ENCODE data around the gene AMIGO3.
A peak's percentile ranks its signal among the peaks of the same experiment; 100 is the strongest.
"Not testable (repeated sequence)": the region's sequence is repeated elsewhere in the genome, so short reads cannot be mapped to it uniquely, and the experiment has no call there.

The AMIGO3 gene

DNA sequence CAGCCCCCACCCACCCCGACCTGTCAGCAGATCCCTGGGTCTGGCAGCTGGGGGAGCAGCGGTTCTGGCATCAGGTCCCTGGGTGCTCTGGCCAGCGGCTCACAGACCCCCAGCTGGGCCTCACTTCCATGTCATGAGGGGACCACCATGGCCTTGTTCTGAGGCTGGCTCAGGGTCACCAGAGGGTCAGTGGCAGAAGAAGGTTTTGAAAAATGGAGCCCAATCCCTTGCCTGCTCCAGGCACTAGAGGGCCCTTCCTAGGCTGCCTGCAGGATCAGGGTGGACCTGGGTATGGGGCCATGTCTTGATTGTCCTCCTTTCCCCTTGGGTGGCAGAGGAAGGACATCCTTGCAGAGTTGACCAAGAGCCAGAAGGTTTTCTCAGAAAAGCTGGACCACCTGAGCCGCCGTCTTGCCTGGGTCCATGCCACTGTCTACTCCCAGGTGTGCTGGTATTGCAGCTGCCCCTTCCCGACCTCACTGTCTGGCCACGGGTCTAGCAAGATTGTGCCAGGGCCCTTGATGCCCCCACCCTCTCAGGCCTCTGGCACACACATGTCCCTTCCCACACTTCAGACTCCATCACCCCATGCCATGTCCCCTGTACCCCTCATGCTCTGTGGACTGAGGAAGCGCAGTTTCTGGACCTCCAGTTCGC is 12.9 kb downstream of the AMIGO3 start:
- Mint-ChIP-seq H3K9me3 (no peaks in the 10 kb centered on the region), H3K4me1 (ENCODE audit: low read depth) (peaks cover 3% of the 10 kb centered on the region), H3K27ac (no peak overlapping the region), H3K36me3 (ENCODE audit: low read depth) (peaks cover 9% of the 10 kb centered on the region), H3K27me3 (no peaks in the 10 kb centered on the region), H3K4me3 (no peak overlapping the region)

DNA sequence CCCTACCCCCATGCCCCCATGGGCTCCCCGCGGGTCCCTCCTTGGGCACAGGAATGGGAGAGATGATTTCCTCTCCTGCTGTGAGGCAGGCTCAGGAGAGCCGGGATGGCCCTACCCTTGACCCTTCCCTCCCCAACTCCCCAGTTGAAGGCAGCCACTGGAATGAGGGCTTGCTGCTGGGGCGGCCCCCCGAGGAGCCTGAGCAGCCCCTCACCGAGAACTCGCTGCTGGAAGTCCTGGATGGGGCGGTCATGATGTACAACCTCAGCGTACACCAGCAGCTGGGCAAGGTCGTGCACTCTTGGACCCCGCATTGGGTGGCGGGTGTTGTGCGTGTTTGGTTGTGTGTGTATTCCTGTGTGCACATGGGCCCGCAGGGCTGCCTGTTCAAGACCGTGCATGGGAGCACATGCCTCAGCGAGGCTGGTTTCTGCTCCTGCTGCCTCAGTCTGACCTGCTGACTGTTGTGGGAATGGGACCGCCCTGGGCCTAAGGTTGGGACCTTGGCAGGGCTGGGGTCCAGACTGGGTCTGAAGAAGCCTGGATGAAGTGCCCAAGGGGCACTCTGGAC is 14.0 kb downstream of the AMIGO3 start:
- no peaks in the 10 kb centered on the region for H3K9me3 Mint-ChIP-seq
- no peak overlapping the region for H3K4me3 Mint-ChIP-seq
- H3K36me3 Mint-ChIP-seq (ENCODE audit: low read depth) = peaks cover 9% of the 10 kb centered on the region

DNA sequence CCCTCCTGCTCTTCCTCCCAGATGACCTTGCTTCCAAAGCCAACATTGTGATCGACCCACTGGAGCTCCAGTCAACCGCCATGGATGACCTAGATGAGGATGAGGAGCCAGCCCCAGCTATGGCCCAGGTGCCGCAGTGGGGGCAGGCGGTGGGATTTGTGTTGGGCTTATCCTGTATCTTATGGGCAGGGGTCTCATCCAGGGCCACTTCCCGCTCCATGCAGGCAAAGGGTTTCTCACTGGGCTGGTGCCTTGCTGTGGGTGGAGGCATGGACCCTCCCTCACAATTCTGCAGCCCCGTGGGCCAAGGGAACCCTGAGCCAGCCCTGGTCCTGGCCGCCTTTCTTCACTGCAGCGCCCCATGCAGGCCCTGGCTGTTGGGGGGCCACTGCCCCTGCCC is 14.9 kb downstream of the AMIGO3 start:
- H3K9me3 Mint-ChIP-seq = no peaks in the 10 kb centered on the region
- H3K4me3 Mint-ChIP-seq = no peak overlapping the region
- H3K27me3 Mint-ChIP-seq = no peaks in the 10 kb centered on the region
- H3K36me3 Mint-ChIP-seq (ENCODE audit: low read depth) = peaks cover 9% of the 10 kb centered on the region
- H3K27ac Mint-ChIP-seq = no peak overlapping the region
- no peaks in the 10 kb centered on the region for H3K4me1 Mint-ChIP-seq (ENCODE audit: low read depth)

More for the DNA sequence above, 14.0 kb downstream of the AMIGO3 start:
- Mint-ChIP-seq H3K27ac (no peak overlapping the region), H3K4me1 (ENCODE audit: low read depth) (no peaks in the 10 kb centered on the region), H3K27me3 (no peaks in the 10 kb centered on the region)

DNA sequence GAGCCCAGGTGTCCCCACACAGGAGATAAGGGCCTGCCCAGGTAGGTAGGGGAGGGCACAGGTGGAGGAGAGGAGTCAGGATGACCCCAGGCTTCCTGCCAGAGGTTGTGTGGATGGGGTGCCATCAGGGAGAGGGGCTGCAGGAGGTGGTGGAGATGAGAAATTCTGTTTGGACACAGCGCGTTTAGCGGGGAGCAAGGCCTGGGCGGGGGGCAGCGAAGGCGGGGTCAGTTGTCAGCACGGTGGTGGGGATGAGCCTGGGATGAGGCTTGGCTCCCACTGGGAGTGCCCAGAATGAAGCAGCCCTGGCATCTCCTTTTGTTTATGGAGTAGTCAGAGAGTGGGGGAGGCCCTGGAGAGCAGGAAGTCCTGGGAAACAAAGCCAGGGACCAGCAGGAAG is 15.5 kb downstream of the AMIGO3 start:
- Mint-ChIP-seq H3K27ac (no peak overlapping the region), H3K4me1 (ENCODE audit: low read depth) (no peaks in the 10 kb centered on the region), H3K9me3 (no peaks in the 10 kb centered on the region)

DNA sequence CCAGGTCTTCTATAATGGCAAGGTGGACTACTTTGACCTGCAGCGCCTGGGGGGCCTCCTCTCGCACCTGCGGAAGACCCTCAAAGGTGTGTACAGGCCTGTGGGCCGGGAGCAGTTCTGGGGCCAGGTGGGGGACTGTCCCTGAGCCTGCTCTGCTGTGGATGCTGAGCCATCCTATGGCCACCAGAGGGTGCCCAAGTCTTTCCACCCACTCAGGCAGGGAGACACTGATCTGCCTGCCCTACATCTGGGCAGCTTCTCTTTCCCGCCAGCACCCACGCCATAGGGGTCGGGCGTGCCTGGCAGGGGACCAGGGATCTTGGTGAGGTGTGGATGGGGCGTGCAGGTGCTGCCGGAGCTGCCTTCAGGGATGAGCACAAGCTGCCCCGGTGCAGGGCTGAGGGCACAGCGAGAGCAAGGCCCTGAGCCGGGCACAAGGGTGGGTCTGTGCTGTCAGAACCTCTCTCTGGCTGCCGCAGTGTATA is 16.0 kb downstream of the AMIGO3 start:
- Mint-ChIP-seq H3K36me3 (ENCODE audit: low read depth) (peaks cover 9% of the 10 kb centered on the region), H3K27ac (no peak overlapping the region)

More for the DNA sequence above, 15.5 kb downstream of the AMIGO3 start:
- Mint-ChIP-seq H3K36me3 (ENCODE audit: low read depth) (peaks cover 9% of the 10 kb centered on the region), H3K4me3 (no peak overlapping the region), H3K27me3 (no peaks in the 10 kb centered on the region)

DNA sequence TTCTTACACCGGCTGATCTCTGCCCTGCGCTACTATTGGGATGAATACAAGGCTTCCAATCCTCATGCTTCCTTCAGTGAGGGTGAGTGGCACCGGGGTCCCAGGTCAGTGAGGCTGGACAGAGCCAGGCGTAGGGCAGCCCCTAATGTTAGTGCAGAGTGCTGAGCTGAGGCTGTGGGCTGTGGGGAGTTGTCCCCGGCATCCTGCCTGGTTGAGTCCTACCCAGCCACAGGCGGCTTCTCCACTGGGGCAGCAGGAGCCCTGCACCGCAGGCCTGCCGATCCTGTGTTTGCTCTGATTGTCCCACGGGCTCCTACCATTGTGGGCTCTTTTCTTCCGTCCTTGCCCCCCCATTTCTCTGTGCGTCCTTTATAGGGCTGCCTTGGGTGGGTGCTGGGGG is 16.8 kb downstream of the AMIGO3 start:
- Mint-ChIP-seq H3K36me3 (ENCODE audit: low read depth) (peaks cover 9% of the 10 kb centered on the region), H3K27ac (no peak overlapping the region), H3K4me3 (no peak overlapping the region), H3K4me1 (ENCODE audit: low read depth) (no peaks in the 10 kb centered on the region), H3K9me3 (no peaks in the 10 kb centered on the region), H3K27me3 (no peaks in the 10 kb centered on the region)

More for the DNA sequence above, 16.0 kb downstream of the AMIGO3 start:
- no peaks in the 10 kb centered on the region for H3K27me3 Mint-ChIP-seq
- no peak overlapping the region for H3K4me3 Mint-ChIP-seq
- no peaks in the 10 kb centered on the region for H3K4me1 Mint-ChIP-seq (ENCODE audit: low read depth)
- no peaks in the 10 kb centered on the region for H3K9me3 Mint-ChIP-seq

DNA sequence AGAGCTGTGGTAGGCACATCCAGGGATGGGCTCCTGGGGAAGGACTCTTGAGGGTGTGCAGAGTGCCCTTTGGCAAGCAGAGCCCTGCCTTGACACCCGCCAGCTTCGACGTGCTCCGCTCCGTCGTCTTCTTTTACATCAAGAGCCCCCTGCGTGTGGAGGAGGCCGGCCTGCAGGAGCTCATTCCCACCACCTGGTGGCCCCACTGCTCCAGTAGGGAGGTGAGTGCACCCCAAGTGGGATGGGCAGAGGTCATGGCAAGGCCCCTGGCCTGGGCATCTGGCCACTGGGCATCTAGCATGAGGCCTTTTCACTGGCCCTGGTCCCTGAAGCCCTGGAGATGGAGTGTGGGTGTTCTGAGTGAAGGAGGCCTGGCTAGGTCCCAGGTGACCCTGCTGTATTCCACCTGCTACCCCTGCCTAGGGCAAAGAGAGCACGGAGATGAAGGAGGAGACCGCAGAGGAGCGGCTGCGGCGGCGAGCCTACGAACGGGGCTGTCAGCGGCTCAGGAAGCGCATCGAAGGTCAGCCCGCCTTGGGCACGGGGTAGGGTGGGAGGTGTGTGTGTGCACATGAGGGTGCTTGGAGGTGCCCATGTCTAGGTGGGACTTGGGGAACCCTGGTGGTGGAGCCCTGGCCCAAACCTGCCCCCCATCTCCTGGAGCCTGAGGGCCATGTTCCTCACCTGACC is 18.0 kb downstream of the AMIGO3 start:
- peaks cover 3% of the 10 kb centered on the region for H3K36me3 Mint-ChIP-seq (ENCODE audit: low read depth)
- H3K27ac Mint-ChIP-seq = no peak overlapping the region
- H3K27me3 Mint-ChIP-seq = no peaks in the 10 kb centered on the region
- no peak overlapping the region for H3K4me3 Mint-ChIP-seq
- no peaks in the 10 kb centered on the region for H3K4me1 Mint-ChIP-seq (ENCODE audit: low read depth)
- H3K9me3 Mint-ChIP-seq = no peaks in the 10 kb centered on the region

DNA sequence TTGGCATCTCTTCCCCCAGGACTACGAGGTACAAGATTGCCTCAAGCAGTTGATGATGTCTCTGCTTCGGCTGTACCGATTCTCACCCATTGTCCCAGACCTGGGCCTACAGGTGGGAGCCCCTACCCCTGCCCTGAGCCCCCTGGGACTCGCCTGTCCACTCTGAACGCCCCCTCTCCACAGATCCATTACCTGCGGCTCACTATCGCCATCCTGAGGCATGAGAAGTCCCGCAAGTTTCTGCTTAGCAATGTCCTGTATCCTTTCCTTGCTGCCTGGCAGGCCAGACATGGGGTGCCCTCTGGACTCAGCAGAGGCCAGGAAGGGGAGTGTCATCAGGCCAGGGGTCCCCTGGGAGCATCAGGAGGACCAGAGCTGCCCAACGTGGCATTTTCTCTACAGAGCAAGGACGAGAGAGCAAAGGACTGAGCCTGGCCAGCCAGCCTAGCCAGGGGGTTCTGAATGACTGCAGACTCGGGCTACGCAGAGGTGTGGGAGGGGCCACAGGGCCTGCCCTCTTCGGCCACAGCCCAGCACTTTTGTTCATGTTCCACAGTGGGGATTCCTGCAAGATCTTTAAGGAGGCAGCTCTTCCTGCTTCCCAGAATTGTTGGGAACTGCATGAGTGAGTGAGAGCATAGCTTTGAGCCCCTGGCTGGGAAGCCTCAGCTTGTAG is 18.9 kb downstream of the AMIGO3 start:
- H3K9me3 Mint-ChIP-seq = no peaks in the 10 kb centered on the region
- no peaks in the 10 kb centered on the region for H3K27me3 Mint-ChIP-seq
- peaks cover 3% of the 10 kb centered on the region for H3K36me3 Mint-ChIP-seq (ENCODE audit: low read depth)
- no peaks in the 10 kb centered on the region for H3K4me1 Mint-ChIP-seq (ENCODE audit: low read depth)
- no peak overlapping the region for H3K27ac Mint-ChIP-seq
- H3K4me3 Mint-ChIP-seq = no peak overlapping the region

DNA sequence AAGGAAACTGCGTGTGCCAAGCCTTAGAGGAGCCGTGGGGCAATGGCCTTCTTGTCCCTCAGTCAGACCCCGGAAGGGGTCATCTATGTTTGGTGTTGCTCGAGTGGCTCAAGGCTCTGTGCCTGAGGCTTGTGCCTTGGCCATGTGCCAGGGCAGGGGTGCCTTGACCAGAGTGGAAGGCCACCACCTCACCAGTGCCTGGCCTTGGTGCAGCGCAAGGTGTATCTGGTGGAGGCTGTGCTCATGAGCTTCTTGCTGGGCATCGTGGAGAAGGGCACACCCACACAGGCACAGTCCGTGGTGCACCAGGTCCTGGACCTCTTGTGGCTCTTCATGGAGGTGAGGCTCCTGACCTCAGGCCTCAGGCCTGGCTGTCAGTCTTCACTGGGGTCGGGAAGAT is 19.5 kb downstream of the AMIGO3 start:
- H3K27ac Mint-ChIP-seq = no peak overlapping the region

DNA sequence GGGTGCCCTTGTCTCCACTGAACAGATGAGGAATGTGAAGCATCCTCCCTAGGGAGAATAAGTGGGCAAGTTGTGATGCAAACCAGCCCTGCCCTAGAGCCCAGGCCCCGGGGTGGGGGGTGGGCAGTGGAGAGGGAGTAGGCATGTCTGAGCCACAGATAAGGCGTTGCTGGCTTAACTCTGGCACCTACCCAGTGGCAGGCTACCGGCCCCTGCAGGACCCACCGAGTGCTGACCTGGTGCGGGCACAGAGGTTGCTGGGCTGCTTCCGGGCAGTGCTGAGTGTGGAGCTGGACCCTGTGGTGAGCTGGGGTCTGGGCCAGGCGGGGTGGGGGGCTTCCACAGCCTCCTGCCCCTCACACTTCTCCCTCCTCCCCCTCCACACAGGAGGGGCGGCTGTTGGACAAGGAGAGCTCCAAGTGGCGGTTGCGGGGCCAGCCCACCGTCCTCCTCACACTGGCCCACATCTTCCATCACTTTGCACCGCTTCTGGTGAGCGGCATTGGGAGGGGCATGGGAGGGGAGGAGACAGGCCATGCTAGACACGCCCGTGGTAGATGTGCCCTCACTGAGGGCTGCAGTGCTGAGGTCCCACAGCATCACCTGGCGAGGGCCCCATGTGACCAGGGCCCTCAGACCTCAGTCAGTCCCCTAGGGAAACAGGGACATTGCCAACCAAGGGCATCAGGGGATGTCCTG is 20.1 kb downstream of the AMIGO3 start:
- no peaks in the 10 kb centered on the region for H3K4me1 Mint-ChIP-seq (ENCODE audit: low read depth)
- H3K27me3 Mint-ChIP-seq = no peaks in the 10 kb centered on the region
- H3K9me3 Mint-ChIP-seq = no peaks in the 10 kb centered on the region
- H3K4me3 Mint-ChIP-seq = no peak overlapping the region
- no peak overlapping the region for H3K27ac Mint-ChIP-seq
- H3K36me3 Mint-ChIP-seq (ENCODE audit: low read depth) = peaks cover 3% of the 10 kb centered on the region

More for the DNA sequence above, 19.5 kb downstream of the AMIGO3 start:
- no peaks in the 10 kb centered on the region for H3K27me3 Mint-ChIP-seq
- no peaks in the 10 kb centered on the region for H3K9me3 Mint-ChIP-seq
- H3K36me3 Mint-ChIP-seq (ENCODE audit: low read depth) = peaks cover 3% of the 10 kb centered on the region
- no peak overlapping the region for H3K4me3 Mint-ChIP-seq
- H3K4me1 Mint-ChIP-seq (ENCODE audit: low read depth) = no peaks in the 10 kb centered on the region

DNA sequence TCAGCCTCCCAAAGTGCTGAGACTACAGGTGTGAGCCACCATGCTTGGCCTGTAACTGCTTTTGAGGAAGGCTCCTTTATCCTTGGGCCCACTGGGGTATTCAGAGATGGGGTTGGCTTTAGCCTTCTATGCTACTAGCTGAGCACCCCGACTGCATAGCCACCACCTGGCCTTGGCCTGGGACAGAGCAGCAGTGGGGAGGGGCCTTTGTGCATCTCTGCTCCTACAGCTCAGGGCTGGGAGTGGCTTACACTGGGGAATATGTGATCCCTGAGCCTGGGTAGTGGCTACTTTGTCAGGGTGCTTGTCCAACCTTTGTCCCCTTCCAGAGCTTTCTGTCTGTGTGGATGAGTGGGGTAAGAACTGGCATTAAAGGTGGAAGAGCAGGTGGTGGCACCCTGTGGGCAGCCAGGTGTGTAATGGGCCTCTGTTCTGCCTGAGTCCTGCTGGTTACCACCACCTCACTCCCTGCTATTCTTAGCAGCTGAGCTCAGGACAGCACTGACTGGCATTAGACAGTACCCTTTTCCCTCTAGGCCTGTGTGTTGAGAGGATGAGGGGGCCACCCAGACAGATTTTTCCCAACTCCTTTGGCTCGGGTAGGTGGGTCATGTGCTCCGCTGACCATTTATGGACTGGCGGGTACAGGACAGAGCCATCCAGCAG is 24.0 kb downstream of the AMIGO3 start:
- H3K36me3 Mint-ChIP-seq (ENCODE audit: low read depth); H3K9me3 Mint-ChIP-seq; H3K27me3 Mint-ChIP-seq; H3K27ac Mint-ChIP-seq; H3K4me3 Mint-ChIP-seq: not testable (repeated sequence)
- H3K4me1 Mint-ChIP-seq (ENCODE audit: low read depth) = peaks cover 18% of the 10 kb centered on the region

DNA sequence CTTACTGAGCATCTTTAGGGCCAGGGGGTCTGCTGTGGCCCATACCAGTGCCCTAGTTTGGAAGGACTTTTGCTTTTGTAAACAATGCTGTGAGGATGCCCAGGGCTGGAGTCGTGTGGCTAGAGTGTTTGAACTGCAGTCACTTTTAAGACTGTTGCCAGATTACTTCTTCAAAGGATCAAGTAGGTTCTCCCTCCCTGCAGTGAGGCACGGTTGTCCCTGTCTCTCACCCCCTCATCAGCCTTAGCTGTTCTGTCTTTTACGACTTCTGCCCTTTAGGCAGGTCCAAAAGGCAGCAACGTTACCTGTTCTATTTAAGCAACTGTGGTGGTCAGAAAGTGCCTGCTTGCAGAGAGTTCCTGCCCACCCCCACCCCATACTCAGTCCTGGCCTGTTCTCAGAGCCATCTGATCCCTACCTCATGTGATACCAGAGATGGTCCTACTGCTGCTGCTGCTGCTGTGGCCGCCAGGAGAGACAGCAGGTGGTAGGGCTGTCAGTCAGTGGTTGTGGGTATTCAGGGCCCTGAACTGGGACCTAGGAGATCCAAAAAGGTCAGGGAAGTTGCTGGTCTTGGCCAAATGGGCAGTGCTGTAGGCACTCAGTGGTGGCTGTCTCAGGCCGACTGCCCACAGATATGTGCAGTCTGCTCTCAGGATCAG is 24.9 kb downstream of the AMIGO3 start:
- not testable (repeated sequence) for H3K4me3 Mint-ChIP-seq; H3K36me3 Mint-ChIP-seq (ENCODE audit: low read depth); H3K27ac Mint-ChIP-seq; H3K27me3 Mint-ChIP-seq; H3K9me3 Mint-ChIP-seq
- H3K4me1 Mint-ChIP-seq (ENCODE audit: low read depth) = peaks cover 26% of the 10 kb centered on the region

DNA sequence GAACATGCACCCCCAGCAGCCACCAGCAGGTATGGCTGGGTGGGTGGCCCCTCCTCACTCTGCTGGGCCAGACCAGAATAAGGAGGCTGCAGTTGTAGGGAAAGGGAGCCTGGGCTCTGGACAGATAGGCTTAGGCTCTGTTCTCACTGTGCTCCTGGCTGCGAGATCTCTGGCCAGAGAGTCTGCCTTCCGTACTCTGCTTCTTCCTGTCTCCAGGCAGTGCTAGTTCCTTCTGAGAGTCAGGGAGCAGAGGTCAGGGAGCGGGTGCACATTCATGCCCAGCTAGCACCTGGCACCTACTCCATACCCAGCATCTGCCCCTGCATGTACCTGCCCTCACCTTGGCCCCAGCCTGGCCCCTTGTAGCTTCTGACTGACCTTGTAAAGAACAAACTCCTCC is 28.0 kb downstream of the AMIGO3 start:
- not testable (repeated sequence) for H3K36me3 Mint-ChIP-seq (ENCODE audit: low read depth); H3K27ac Mint-ChIP-seq; H3K4me3 Mint-ChIP-seq; H3K27me3 Mint-ChIP-seq; H3K9me3 Mint-ChIP-seq
- peaks cover 45% of the 10 kb centered on the region for H3K4me1 Mint-ChIP-seq (ENCODE audit: low read depth)

DNA sequence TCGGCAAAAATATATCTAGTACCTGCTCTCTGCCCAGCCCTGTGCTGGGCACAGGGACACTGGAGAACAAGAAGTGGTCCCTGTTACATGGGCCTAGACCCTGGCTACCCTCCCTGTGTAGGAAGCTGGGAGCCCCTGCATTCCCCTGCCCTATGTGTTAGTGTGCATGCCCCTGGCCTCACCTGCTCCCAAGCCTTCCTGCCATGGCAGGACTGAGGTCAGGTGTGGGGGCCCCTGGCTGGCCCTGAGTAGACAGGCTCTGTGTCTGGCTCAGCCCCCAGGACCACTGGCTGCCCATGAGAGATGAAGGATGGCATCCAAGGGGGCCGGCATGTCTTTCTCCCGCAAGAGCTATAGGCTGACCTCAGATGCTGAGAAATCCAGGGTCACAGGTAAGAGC is 28.6 kb downstream of the AMIGO3 start:
- H3K27ac Mint-ChIP-seq = peak overlapping the region; percentile 95
- not testable (repeated sequence) for H3K9me3 Mint-ChIP-seq; H3K36me3 Mint-ChIP-seq (ENCODE audit: low read depth); H3K27me3 Mint-ChIP-seq
- peaks cover 45% of the 10 kb centered on the region for H3K4me1 Mint-ChIP-seq (ENCODE audit: low read depth)
- H3K4me3 Mint-ChIP-seq = peak overlapping the region; percentile 96
